Urinary bladder (tissue), 4 donors: ENCODE data around the gene ZFPL1. TPM values are rescaled to one million over a fixed set of nuclear protein-coding genes. Genes with fewer than 3 reads are reported as not detected.

Experiments used
- DNase-seq: peaks from one replicate; pipeline ENCODE4 v3.0.0-alpha.2; 2015; ENCODE audit errors: extremely low spot score
- H3K27ac ChIP-seq: one replicate; pipeline ENCODE4 v1.5.1; 2013; ENCODE audit warnings: low read depth, mild to moderate bottlenecking, moderate library complexity
- H3K36me3 ChIP-seq: one replicate; pipeline ENCODE4 v1.6.1; 2013; ENCODE audit warnings: mild to moderate bottlenecking, moderate library complexity; ENCODE audit not compliant: insufficient read depth
- H3K4me1 ChIP-seq: one replicate; pipeline ENCODE4 v1.6.1; 2013; ENCODE audit warnings: mild to moderate bottlenecking, moderate library complexity; ENCODE audit not compliant: insufficient read depth
- H3K4me3 ChIP-seq: one replicate; pipeline ENCODE4 v1.5.1; 2013; ENCODE audit warnings: low read depth, low read length
- WGBS: extraction: QIAGEN DNeasy Blood & Tissue Kit; methylation state at CpG from one replicate; pipeline ENCODE4 v1.1.7; 2013; 5-methylcytosine and 5-hydroxymethylcytosine counted together
- polyA plus RNA-seq: library from polyadenylated mRNA; stranded (reverse); fragments of 200-250 nt; gene quantifications from one replicate; pipeline ENCODE4 v1.2.3, GENCODE V29; 2013
- total RNA-seq: library from RNA; depleted of rRNA; stranded (reverse); fragments of >200 nt; gene quantifications from one replicate; pipeline ENCODE4 v1.2.3, GENCODE V29; 2014
- donor health status: healthy with polysubstance abuse.
- donor health status: healthy.

ZFPL1 gene
- total and polyA plus RNA-seq, 2 donors = 14.6 to 50.8 TPM

DNA sequence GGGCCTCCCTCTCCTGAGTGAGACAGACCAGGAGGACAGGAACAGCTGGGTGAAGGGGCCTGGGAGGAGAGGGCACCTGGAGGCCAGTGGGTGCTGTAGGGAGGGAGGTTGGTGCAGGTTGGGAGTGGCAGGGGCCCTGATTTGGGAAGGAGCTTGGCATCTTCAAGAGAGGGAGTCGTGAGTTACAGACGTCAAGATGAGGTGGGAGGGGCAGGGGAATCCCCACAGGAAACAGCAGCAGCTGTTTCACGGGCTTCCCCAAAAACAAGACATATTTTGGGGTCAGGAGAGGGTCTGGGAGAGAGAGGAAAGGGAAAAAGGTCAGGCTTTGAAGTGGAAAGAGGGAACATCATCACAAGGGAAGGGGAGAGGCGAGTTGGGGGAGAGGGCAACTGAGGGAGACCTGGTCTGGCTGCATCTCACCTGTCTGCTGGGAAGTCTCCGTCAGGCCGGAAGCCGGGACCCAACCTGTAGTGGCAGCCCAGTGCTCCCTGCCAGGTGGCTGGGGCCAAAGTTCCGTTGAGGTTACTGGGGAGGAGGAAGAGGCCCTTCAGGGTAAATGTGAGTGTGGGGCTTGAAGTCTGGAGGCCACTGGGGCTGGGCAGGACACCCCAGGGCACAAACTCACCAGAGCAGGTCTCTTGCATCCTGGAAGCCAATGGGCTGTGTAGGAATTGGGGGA, 30.1 kb upstream of the ZFPL1 start:
- WGBS = 47% methylated on average over 8 of the region's 8 CpGs
- DNase-seq = no peak

GRCh38 chr11:65055538-65055937, 28.5 kb upstream of the ZFPL1 start:
- no peaks in the 10 kb centered on the region for H3K36me3 ChIP-seq
- H3K4me3 ChIP-seq = no peak overlapping the region
- no peak overlapping the region for H3K27ac ChIP-seq
- DNase-seq = no peak
- 86% methylated on average over 1 of the region's 1 CpG for WGBS
- no peaks in the 10 kb centered on the region for H3K4me1 ChIP-seq

More for the DNA sequence above, 30.1 kb upstream of the ZFPL1 start:
- Histone ChIP-seq H3K4me1 (no peaks in the 10 kb centered on the region), H3K4me3 (no peak overlapping the region), H3K27ac (no peak overlapping the region), H3K36me3 (no peaks in the 10 kb centered on the region)

DNA sequence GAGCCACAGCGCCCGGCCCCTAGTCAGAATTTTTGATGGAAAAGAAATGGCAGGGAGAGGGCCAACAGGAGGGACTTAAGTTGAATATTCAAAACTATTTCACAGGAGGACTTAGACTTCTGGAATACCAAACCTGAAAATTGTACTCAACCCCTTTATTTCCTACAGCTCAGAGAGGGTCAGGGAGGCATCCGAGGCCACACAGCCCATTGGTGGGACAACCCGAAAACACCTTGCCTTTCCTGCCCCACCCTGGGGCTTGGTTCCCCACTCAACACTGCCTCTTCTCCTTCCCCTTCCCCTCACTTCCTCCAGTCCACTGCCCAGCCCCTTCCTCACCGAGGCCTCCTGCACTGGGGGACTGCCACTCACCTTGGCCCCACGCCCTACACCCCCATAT, 27.0 kb upstream of the ZFPL1 start:
- 88% methylated on average over 6 of the region's 6 CpGs for WGBS
- no peak for DNase-seq
- H3K4me1 ChIP-seq = no peaks in the 10 kb centered on the region
- no peak overlapping the region for H3K4me3 ChIP-seq
- H3K27ac ChIP-seq = no peak overlapping the region
- H3K36me3 ChIP-seq = no peaks in the 10 kb centered on the region

- H3K36me3 ChIP-seq = no peaks in the 10 kb centered on the region
- DNase-seq = no peak
- WGBS = 91% methylated on average over 7 of the region's 7 CpGs
- H3K27ac ChIP-seq = no peak overlapping the region
- no peak overlapping the region for H3K4me3 ChIP-seq
- no peaks in the 10 kb centered on the region for H3K4me1 ChIP-seq
These were observed 26.5 kb upstream of the ZFPL1 start for GRCh38 chr11:65057526-65057925.

- H3K4me1 ChIP-seq = no peaks in the 10 kb centered on the region
- DNase-seq = no peak
- H3K4me3 ChIP-seq = no peak overlapping the region
- no peak overlapping the region for H3K27ac ChIP-seq
- H3K36me3 ChIP-seq = no peaks in the 10 kb centered on the region
- 67% methylated on average over 13 of the region's 13 CpGs for WGBS
These were observed 26.0 kb upstream of the ZFPL1 start for GRCh38 chr11:65058012-65058411.

- WGBS = 78% methylated on average over 8 of the region's 8 CpGs
- H3K4me3 ChIP-seq = no peak within 1 kb of the TSS
These were observed 25.5 kb upstream of the ZFPL1 start, which contains the start of gene NAALADL1 for GRCh38 chr11:65058419-65059054. NAALADL1 (minus strand) TSS chr11:65058553; CDS start chr11:65058521, 32 bp downstream.

GRCh38 chr11:65059523-65059922, 24.5 kb upstream of the ZFPL1 start:
- H3K4me3 ChIP-seq = no peak overlapping the region
- no peaks in the 10 kb centered on the region for H3K4me1 ChIP-seq
- DNase-seq = no peak
- WGBS = 52% methylated on average over 3 of the region's 3 CpGs
- H3K36me3 ChIP-seq = no peaks in the 10 kb centered on the region
- H3K27ac ChIP-seq = no peak overlapping the region

More at GRCh38 chr11:65058419-65059054, 25.5 kb upstream of the ZFPL1 start, which contains the start of gene NAALADL1:
- no peaks in the 10 kb centered on the region for H3K4me1 ChIP-seq
- no peak for DNase-seq
- H3K36me3 ChIP-seq = no peaks in the 10 kb centered on the region
- no peak within 1 kb of the TSS for H3K27ac ChIP-seq

- H3K4me1 ChIP-seq = no peaks in the 10 kb centered on the region
- H3K27ac ChIP-seq = no peak overlapping the region
- H3K36me3 ChIP-seq = no peaks in the 10 kb centered on the region
- 51% methylated on average over 10 of the region's 10 CpGs for WGBS
- no peak overlapping the region for H3K4me3 ChIP-seq
- no peak for DNase-seq
These were observed 23.8 kb upstream of the ZFPL1 start for GRCh38 chr11:65059959-65060824.

- WGBS = 59% methylated on average over 9 of the region's 9 CpGs
- Histone ChIP-seq H3K27ac (no peak overlapping the region), H3K4me1 (no peaks in the 10 kb centered on the region), H3K36me3 (no peaks in the 10 kb centered on the region), H3K4me3 (no peak overlapping the region)
- DNase-seq = no peak
These were observed 23.1 kb upstream of the ZFPL1 start for GRCh38 chr11:65060913-65061408.

DNA sequence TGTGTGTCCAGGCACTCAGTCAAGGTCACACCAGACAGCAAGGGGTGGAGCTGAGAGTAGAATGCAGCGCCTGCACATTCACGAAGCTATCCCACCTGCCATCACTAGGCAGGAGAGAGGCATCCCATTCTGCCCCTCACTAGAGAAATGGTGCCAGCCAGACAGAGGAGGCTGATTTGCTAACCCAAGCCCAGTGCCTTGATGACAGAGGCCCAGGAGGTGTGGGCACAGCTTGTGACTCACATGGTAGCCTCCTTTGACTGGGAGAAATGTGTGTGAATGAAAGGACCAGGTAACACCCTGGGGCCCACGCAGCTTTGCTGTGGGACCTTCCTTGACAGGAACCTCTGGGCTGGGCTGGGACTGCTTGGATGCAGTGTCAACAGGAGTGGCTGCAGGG, 20.5 kb upstream of the ZFPL1 start:
- Histone ChIP-seq H3K4me3 (no peak overlapping the region), H3K36me3 (no peaks in the 10 kb centered on the region), H3K27ac (no peak overlapping the region), H3K4me1 (no peaks in the 10 kb centered on the region)
- no peak for DNase-seq
- WGBS = 74% methylated on average over 3 of the region's 3 CpGs

DNA sequence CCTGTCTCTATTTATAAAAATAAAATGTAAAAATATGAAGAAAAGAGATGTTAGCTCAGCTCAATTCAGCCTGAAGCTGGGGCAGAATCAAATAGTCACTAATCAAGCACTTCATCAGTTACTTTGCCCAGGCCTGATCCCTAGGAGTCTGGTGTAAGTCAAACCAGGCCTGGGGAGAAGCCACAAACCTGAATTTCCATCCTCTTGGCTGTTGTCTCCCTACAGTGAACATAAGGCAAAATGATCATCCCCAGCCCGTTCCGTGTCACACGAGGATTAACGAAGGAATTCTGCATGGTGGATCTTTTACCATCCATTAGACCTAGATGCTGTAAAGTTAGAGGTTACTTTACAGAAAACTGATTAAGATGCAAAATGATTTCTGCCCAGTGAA, 19.2 kb upstream of the ZFPL1 start:
- Histone ChIP-seq H3K27ac (no peak overlapping the region), H3K4me1 (no peaks in the 10 kb centered on the region), H3K36me3 (no peaks in the 10 kb centered on the region), H3K4me3 (no peak overlapping the region)
- 72% methylated on average over 4 of the region's 4 CpGs for WGBS
- DNase-seq = no peak

DNA sequence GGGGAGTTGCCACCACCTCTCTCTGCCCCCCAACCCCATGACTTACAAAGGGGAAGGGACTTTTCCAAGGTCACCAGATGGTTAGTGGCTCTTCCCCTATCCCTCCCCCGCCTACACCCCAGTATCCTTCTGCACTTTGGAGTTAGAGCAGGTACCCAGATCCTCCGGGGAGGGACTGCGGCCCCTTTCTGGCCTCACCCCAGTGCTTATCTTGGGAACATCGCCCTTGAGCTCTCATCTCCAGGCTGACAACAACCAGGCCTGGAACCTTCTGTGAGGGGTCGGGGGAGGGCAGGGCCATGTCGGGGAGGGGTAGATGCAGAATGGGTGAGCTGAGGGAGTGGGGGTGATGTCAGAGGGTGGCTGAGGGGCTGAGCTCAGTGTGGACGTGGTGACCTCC, 18.2 kb upstream of the ZFPL1 start:
- no peaks in the 10 kb centered on the region for H3K4me1 ChIP-seq
- DNase-seq = no peak
- WGBS = 72% methylated on average over 7 of the region's 7 CpGs
- no peak overlapping the region for H3K27ac ChIP-seq
- H3K36me3 ChIP-seq = no peaks in the 10 kb centered on the region
- H3K4me3 ChIP-seq = no peak overlapping the region

GRCh38 chr11:65066315-65066714, 17.7 kb upstream of the ZFPL1 start:
- Histone ChIP-seq H3K4me1 (no peaks in the 10 kb centered on the region), H3K4me3 (no peak overlapping the region), H3K36me3 (no peaks in the 10 kb centered on the region), H3K27ac (no peak overlapping the region)
- 70% methylated on average over 11 of the region's 11 CpGs for WGBS
- DNase-seq = no peak
